ENCODE results near the gene ITK. TPM values are rescaled to one million over a fixed set of nuclear protein-coding genes. Genes with fewer than 3 reads are reported as not detected.
A peak's percentile ranks its signal among the peaks of the same experiment; 100 is the strongest.

Gene ITK
- total RNA-seq, 1 donor from 2014 or later, result not detected

GRCh38 chr5:157258450-157258849 lies 77.8 kb downstream of the ITK start:
- H3K27me3 Mint-ChIP-seq, result peaks cover 19% of the 10 kb centered on the region
- DNase-seq (ENCODE audit: extremely low spot score, unreplicated experiment), result no peak
- H3K4me3 Mint-ChIP-seq, result no peak overlapping the region
- no peak for TF ChIP-seq CTCF (conservative IDR thresholded peaks at IDR 0.05)
- no peaks in the 10 kb centered on the region for H3K36me3 Mint-ChIP-seq
- H3K9me3 Mint-ChIP-seq, result no peaks in the 10 kb centered on the region
- no peaks in the 10 kb centered on the region for H3K4me1 Mint-ChIP-seq (ENCODE audit: unreplicated experiment)
- H3K27ac Mint-ChIP-seq, result no peak overlapping the region

GRCh38 chr5:157259699-157260098 lies 79.1 kb downstream of the ITK start:
- no peak for DNase-seq (ENCODE audit: extremely low spot score, unreplicated experiment)
- H3K27me3 Mint-ChIP-seq, result peaks cover 28% of the 10 kb centered on the region
- no peaks in the 10 kb centered on the region for H3K36me3 Mint-ChIP-seq
- H3K9me3 Mint-ChIP-seq, result no peaks in the 10 kb centered on the region
- no peaks in the 10 kb centered on the region for H3K4me1 Mint-ChIP-seq (ENCODE audit: unreplicated experiment)
- no peak overlapping the region for H3K4me3 Mint-ChIP-seq
- H3K27ac Mint-ChIP-seq, result no peak overlapping the region
- TF ChIP-seq CTCF (conservative IDR thresholded peaks at IDR 0.05), result no peak

- H3K27ac Mint-ChIP-seq, result no peak overlapping the region
- H3K9me3 Mint-ChIP-seq, result no peaks in the 10 kb centered on the region
- peak overlapping the region; percentile 74 for H3K4me3 Mint-ChIP-seq
- H3K27me3 Mint-ChIP-seq, result peaks cover 38% of the 10 kb centered on the region
- H3K36me3 Mint-ChIP-seq, result no peaks in the 10 kb centered on the region
- DNase-seq (ENCODE audit: extremely low spot score, unreplicated experiment), result no peak
- peaks cover 8% of the 10 kb centered on the region for H3K4me1 Mint-ChIP-seq (ENCODE audit: unreplicated experiment)
- no peak for TF ChIP-seq CTCF (conservative IDR thresholded peaks at IDR 0.05)
Observed at GRCh38 chr5:157263496-157264090, 83.0 kb downstream of the ITK start.

- Mint-ChIP-seq H3K9me3 (peaks cover 1% of the 10 kb centered on the region), H3K27me3 (peaks cover 31% of the 10 kb centered on the region), H3K36me3 (peaks cover under 1% of the 10 kb centered on the region), H3K4me3 (peak within 1 kb of the TSS; percentile 96), H3K27ac (peak within 1 kb of the TSS; percentile 85), H3K4me1 (ENCODE audit: unreplicated experiment) (peaks cover 20% of the 10 kb centered on the region)
- no peak for TF ChIP-seq CTCF (conservative IDR thresholded peaks at IDR 0.05)
- DNase-seq (ENCODE audit: extremely low spot score, unreplicated experiment), result peak; percentile 77
Observed at GRCh38 chr5:157265714-157266285, 85.2 kb downstream of the ITK start, which contains the start of gene CYFIP2. TSS of gene CYFIP2 (plus strand) at chr5:157266123. CDS start at chr5:157285362, 19,239 bp downstream.

GRCh38 chr5:157266286-157267007 lies 85.8 kb downstream of the ITK start:
- peaks cover 3% of the 10 kb centered on the region for H3K36me3 Mint-ChIP-seq
- no peak overlapping the region for H3K27ac Mint-ChIP-seq
- H3K4me3 Mint-ChIP-seq, result peak overlapping the region; percentile 86
- H3K9me3 Mint-ChIP-seq, result peaks cover 4% of the 10 kb centered on the region
- no peak for TF ChIP-seq CTCF (conservative IDR thresholded peaks at IDR 0.05)
- DNase-seq (ENCODE audit: extremely low spot score, unreplicated experiment), result no peak
- H3K4me1 Mint-ChIP-seq (ENCODE audit: unreplicated experiment), result peaks cover 24% of the 10 kb centered on the region
- H3K27me3 Mint-ChIP-seq, result peaks cover 25% of the 10 kb centered on the region

Data from type B pancreatic cell (in vitro differentiated cells).